ENCODE data around the gene SSBP1.
A peak's percentile ranks its signal among the peaks of the same experiment; 100 is the strongest.
"Not testable (repeated sequence)": the region's sequence is repeated elsewhere in the genome, so short reads cannot be mapped to it uniquely, and the experiment has no call there.

Gene SSBP1

GRCh38 chr7:141770083-141770583, 32.0 kb downstream of the SSBP1 start:
- not testable (repeated sequence) for DNase-seq (ENCODE audit: low read depth in 3 of 3)

- no peak for DNase-seq (ENCODE audit: low read depth in 3 of 3)
Observed at GRCh38 chr7:141776374-141776773, 38.2 kb downstream of the SSBP1 start, which contains the start of gene TAS2R4. TSS of gene TAS2R4 (plus strand) at chr7:141776674. CDS start at chr7:141778489, 1,815 bp downstream.

GRCh38 chr7:141785706-141786552, 47.8 kb downstream of the SSBP1 start:
- peak in 1 of 3 experiments; percentile 2 for DNase-seq (ENCODE audit: low read depth in 3 of 3)

- no peak for DNase-seq (ENCODE audit: low read depth in 3 of 3)
Observed at GRCh38 chr7:141788296-141788695, 50.1 kb downstream of the SSBP1 start.

GRCh38 chr7:141789917-141790316, 51.8 kb downstream of the SSBP1 start, which contains the start of gene TAS2R5:
TSS of gene TAS2R5 (plus strand) at chr7:141790217. CDS start at chr7:141790362, 145 bp downstream.
- no peak for DNase-seq (ENCODE audit: low read depth in 3 of 3)

GRCh38 chr7:141792526-141792925, 54.4 kb downstream of the SSBP1 start:
- DNase-seq (ENCODE audit: low read depth in 3 of 3), result no peak
